GM23248 (cell line): ENCODE measurements around the gene TPM2.

Source experiments
- EZH2 ChIP-seq: fragments of 200-600 bp; sonication (generic); IDR thresholded peaks from 2 replicates; pipeline ENCODE4 v1.6.1; 2018; ENCODE audit warnings: antibody characterized with exemption, mild to moderate bottlenecking; ENCODE audit not compliant: insufficient read depth, poor library complexity, severe bottlenecking
- EZH2phosphoT487 ChIP-seq: fragments of 200-600 bp; sonication (generic); IDR thresholded peaks from 2 replicates; pipeline ENCODE4 v1.6.1; 2018; ENCODE audit warnings: antibody characterized with exemption, moderate library complexity, mild to moderate bottlenecking, low read depth; ENCODE audit not compliant: insufficient read depth

DNA sequence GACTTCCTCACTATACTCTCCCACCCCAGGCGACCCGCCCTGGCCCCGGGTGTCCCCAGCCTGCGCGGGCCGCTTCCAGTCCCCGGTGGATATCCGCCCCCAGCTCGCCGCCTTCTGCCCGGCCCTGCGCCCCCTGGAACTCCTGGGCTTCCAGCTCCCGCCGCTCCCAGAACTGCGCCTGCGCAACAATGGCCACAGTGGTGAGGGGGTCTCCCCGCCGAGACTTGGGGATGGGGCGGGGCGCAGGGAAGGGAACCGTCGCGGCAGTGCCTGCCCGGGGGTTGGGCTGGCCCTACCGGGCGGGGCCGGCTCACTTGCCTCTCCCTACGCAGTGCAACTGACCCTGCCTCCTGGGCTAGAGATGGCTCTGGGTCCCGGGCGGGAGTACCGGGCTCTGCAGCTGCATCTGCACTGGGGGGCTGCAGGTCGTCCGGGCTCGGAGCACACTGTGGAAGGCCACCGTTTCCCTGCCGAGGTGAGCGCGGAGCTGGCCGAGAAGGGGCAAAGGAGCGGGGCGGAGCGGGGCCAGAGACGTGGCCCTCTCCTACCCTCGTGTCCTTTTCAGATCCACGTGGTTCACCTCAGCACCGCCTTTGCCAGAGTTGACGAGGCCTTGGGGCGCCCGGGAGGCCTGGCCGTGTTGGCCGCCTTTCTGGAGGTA lies 13.9 kb downstream of the TPM2 start:
- TF ChIP-seq EZH2: no peak
- TF ChIP-seq EZH2phosphoT487: no peak
